Erythroblast (primary cell): ENCODE measurements around the gene TRIM65.

Experiments used
- GATA1 ChIP-seq: IDR thresholded peaks from 2 replicates; pipeline ENCODE4 v1.6.1; 2011; ENCODE audit warnings: low read depth, mild to moderate bottlenecking, control low read depth, low read length, moderate library complexity
- POLR2A ChIP-seq: IDR thresholded peaks from 2 replicates; pipeline ENCODE4 v1.6.1; 2011; ENCODE audit warnings: mild to moderate bottlenecking, low read length

DNA sequence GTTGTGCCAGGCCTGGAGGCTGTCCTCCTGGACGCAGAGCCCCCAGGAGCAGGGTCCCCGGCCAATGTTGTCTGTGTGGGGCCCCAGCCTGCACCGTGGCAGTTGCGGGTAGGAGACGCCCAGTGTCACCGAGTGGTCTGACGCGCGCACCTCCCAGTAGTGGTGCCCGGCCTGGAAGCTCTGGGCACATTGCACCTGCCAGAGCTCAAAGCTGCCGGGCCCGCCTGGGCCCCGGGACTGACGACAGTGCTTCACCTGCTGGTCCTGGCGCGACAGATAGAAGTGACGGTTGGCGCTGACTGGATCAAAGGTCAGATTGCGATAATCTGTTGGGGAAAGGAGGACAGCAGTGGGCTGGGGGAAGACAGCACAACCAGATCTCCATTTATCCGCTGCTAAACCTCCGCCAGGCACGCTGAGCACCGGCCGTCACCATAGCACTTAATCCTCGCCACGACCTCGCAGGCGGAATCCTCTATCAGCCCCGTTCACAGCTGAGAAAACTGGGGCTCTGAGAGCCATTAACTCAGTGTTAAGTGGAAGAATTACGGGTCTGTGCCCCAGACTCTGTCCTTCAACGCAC lies 5.6 kb downstream of the TRIM65 start:
- TF ChIP-seq POLR2A (no peak), GATA1 (no peak)
